Psoas muscle (tissue), 8 donors: ENCODE data around the gene RPL27A. TPM values are rescaled to one million over a fixed set of nuclear protein-coding genes. Genes with fewer than 3 reads are reported as not detected.

Experiments used
- ATAC-seq, 4 donors: fragments of 200-7000 bp; cut with Tn5 transposase; one replicate each; pipeline ENCODE4 v1.9.1; 2020; ENCODE audit warnings: moderate library complexity in 3 of 4, mild to moderate bottlenecking in 2 of 4
- DNase-seq, 2 donors: peaks; one replicate each; pipeline ENCODE4 v3.0.0-alpha.2; 2020
- H3K27ac ChIP-seq: fragments of 200-600 bp; one replicate; pipeline ENCODE4 v1.8.0; 2022
- H3K27me3 ChIP-seq, 3 donors: fragments of 200-600 bp in 1 of 3; one replicate each; pipeline versions ENCODE4 v1.6.1 to v1.8.0; 2013 to 2022; ENCODE audit warnings: low read length in 2 of 3, mild to moderate bottlenecking in 2 of 3, moderate library complexity in 1 of 3; ENCODE audit not compliant: insufficient read depth in 3 of 3
- H3K36me3 ChIP-seq, 2 donors: fragments of 200-600 bp in 1 of 2; one replicate each; pipeline versions ENCODE4 v1.6.1 to v1.8.0; 2013 to 2022; ENCODE audit warnings: low read depth in 1 of 2, mild to moderate bottlenecking in 1 of 2, moderate library complexity in 1 of 2; ENCODE audit not compliant: insufficient read depth in 1 of 2
- H3K4me1 ChIP-seq: fragments of 200-600 bp; one replicate; pipeline ENCODE4 v1.8.0; 2022
- H3K4me3 ChIP-seq: fragments of 200-600 bp; one replicate; pipeline ENCODE4 v1.8.0; 2022; ENCODE audit warnings: mild to moderate bottlenecking
- H3K9me3 ChIP-seq: fragments of 200-600 bp; one replicate; pipeline ENCODE4 v1.8.0; 2022
- CTCF ChIP-seq: fragments of 200-600 bp; IDR thresholded peaks from one replicate; pipeline ENCODE4 v1.8.0; 2022; ENCODE audit warnings: antibody characterized with exemption
- WGBS, 3 donors: extraction: QIAGEN DNeasy Blood & Tissue Kit; methylation state at CpG; one replicate each; pipeline versions ENCODE4 v1.1.6 to v1.1.7; 2013; 5-methylcytosine and 5-hydroxymethylcytosine counted together
- intact Hi-C, 2 donors: fragments of 100-400 bp; cut with DNase I; formaldehyde crosslinking; loops; one replicate each; pipeline versions ENCODE4 v1.11.0 to v1.14.2; 2022
- polyA plus RNA-seq, 3 donors: library from polyadenylated mRNA; stranded (reverse); fragments of 200-250 nt; gene quantifications; one replicate each; pipeline ENCODE4 v1.2.3, GENCODE V29; 2013
- total RNA-seq, 4 donors: library from RNA; stranded (reverse); fragmentation: NEBNext Ultra II Directional in 2 of 4; extraction: Animal tissue kit (Norgen Biotek cat#: 25700) in 2 of 4; gene quantifications; one replicate each; pipeline versions ENCODE4 v1.2.1 to v1.2.4, GENCODE V29; 2021 to 2023
- donor health status: healthy with polysubstance abuse.
- donor health status: DM: no; HTN: no; CAD: no; lungs with moderate emphysema.
- donor health status: Bipolar disorder and iron deficiency.
- donor health status: healthy.
- donor health status: DM: yes; HTN: yes; CAD: no.
- donor health status: DM: no; HTN: no; CAD: no.
- donor health status: DM: no; HTN: no; CAD: no.
- donor health status: DM: yes; HTN: yes; CAD: no.

Gene RPL27A
- total and polyA plus RNA-seq, 7 donors = 308 to 2,060 (median 673) TPM

- intact Hi-C loops = no loop called here
- H3K36me3 ChIP-seq = peaks cover 12 to 85% of the 10 kb centered on the region in 2 donors
- no peak for DNase-seq
Observed at GRCh38 chr11:8639655-8640054, 42.9 kb upstream of the RPL27A start.

GRCh38 chr11:8640267-8640906 lies 42.2 kb upstream of the RPL27A start:
- Histone ChIP-seq H3K4me3 (no peak overlapping the region), H3K36me3 (peaks cover 15 to 85% of the 10 kb centered on the region in 2 donors), H3K4me1 (no peaks in the 10 kb centered on the region), H3K9me3 (no peaks in the 10 kb centered on the region), H3K27ac (no peak overlapping the region), H3K27me3 (no peaks in the 10 kb centered on the region)
- DNase-seq (no peak), ATAC-seq (no peak)
- WGBS, 3 donors = 41 to 42% (median 42%) methylated on average over 5 of the region's 5 CpGs
- no peak for TF ChIP-seq CTCF
- intact Hi-C loops = no loop called here

More at GRCh38 chr11:8639655-8640054, 42.9 kb upstream of the RPL27A start:
- Histone ChIP-seq H3K4me1 (no peaks in the 10 kb centered on the region), H3K27ac (no peak overlapping the region), H3K27me3 (no peaks in the 10 kb centered on the region), H3K4me3 (no peak overlapping the region), H3K9me3 (no peaks in the 10 kb centered on the region)
- WGBS, 3 donors = 83 to 85% (median 83%) methylated on average over 3 of the region's 3 CpGs
- no peak for ATAC-seq
- no peak for TF ChIP-seq CTCF

- no peak for TF ChIP-seq CTCF
- intact Hi-C loops = no loop called here
- no peak overlapping the region for H3K4me3 ChIP-seq
- H3K9me3 ChIP-seq = no peaks in the 10 kb centered on the region
- peaks cover 22 to 86% of the 10 kb centered on the region in 2 donors for H3K36me3 ChIP-seq
- DNase-seq (no peak), ATAC-seq (no peak)
- no peaks in the 10 kb centered on the region for H3K4me1 ChIP-seq
- 96 to 97% (median 97%) methylated on average over 2 of the region's 2 CpGs for WGBS, 3 donors
- no peaks in the 10 kb centered on the region for H3K27me3 ChIP-seq
- no peak overlapping the region for H3K27ac ChIP-seq
Observed at GRCh38 chr11:8641332-8641731, 41.3 kb upstream of the RPL27A start.

GRCh38 chr11:8642196-8642841 lies 40.3 kb upstream of the RPL27A start:
- H3K4me1 ChIP-seq = no peaks in the 10 kb centered on the region
- no peak for TF ChIP-seq CTCF
- no peaks in the 10 kb centered on the region for H3K27me3 ChIP-seq
- H3K36me3 ChIP-seq = peaks cover 27 to 86% of the 10 kb centered on the region in 2 donors
- H3K9me3 ChIP-seq = no peaks in the 10 kb centered on the region
- no peak overlapping the region for H3K27ac ChIP-seq
- H3K4me3 ChIP-seq = no peak overlapping the region
- intact Hi-C loops = no loop called here
- DNase-seq (no peak), ATAC-seq (no peak)
- 80 to 82% (median 81%) methylated on average over 5 of the region's 5 CpGs for WGBS, 3 donors
